HG02571 (cell line): ENCODE data around the gene S100A7.

Source experiments
- ATAC-seq: cut with Tn5 transposase; IDR thresholded peaks from one replicate; pipeline ENCODE4 v1.9.1; 2021; ENCODE audit warnings: mild to moderate bottlenecking, moderate library complexity; ENCODE audit not compliant: unreplicated experiment

Gene S100A7

DNA sequence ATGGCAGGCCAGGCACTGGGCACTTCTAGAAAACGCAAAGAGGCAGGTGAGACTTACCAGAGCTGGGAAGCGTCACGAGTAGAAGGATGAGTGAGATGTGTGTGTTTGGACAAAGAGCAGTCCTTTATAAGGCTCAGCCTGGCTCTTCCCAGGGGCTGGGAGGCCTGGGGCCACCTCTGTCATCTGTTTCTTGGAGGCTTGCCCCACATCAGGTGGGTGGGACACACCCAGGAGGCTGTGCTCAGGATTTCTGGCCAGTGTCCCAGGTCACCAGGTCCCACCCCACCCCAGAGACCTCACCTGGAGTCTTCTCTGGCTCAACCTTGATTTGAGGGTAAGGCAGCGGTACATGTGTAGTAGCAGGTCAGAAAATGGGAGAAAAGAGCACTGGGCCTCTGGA is at the start of gene S100A7:
S100A7 (minus strand) TSS at position 101 of the 400 bp plus-strand sequence. CDS start 1,638 bp downstream, outside the sequence.
- ATAC-seq: no peak

DNA sequence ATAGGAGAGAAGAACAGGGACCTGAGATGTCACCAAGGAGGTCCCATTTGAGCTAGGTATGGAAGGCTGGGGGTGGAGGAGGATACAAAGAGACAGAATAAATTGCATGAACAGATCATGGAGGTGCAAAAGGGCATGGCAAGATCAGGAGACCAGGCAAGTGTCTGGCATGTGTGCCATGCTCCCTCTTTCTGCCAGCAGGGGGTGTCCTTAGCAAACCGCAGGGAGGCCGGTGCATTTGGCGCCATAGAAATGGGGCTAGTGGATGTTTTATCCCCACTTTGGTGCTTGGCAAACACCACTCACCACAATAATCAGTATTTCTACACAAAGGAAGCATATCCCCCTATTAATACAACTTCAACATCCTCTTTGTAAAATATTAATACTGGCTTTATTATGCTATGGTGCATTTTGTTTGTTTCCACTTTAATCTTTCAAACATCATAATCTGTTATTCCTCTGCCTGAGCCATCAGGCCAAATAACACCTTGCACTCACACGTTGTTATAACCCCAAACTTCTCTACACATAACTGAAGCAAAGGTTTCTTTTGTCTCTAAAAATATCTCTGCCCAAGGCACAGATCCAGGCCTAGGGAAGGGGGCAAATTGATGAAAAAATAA is 49.4 kb upstream of the S100A7 start:
- ATAC-seq: no peak

DNA sequence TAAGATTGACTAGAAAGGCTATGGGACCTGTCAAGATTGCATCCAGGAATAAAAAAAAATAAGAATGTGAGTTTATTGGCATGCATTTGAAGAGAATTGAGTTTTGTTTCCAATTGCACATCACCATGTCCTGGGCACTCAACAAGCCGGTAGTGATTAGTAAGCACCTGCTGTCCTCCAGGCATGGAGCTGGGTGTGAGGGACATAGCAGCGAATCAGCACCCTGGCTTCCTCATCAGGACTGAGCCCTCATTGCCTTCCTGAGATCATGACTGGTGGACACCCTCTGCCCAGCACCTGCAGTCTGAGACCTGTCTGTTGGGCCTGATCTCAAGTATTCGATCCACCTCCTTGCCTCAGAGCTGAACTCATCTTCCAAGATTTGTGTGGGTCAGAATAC is 48.6 kb upstream of the S100A7 start:
- no peak for ATAC-seq

DNA sequence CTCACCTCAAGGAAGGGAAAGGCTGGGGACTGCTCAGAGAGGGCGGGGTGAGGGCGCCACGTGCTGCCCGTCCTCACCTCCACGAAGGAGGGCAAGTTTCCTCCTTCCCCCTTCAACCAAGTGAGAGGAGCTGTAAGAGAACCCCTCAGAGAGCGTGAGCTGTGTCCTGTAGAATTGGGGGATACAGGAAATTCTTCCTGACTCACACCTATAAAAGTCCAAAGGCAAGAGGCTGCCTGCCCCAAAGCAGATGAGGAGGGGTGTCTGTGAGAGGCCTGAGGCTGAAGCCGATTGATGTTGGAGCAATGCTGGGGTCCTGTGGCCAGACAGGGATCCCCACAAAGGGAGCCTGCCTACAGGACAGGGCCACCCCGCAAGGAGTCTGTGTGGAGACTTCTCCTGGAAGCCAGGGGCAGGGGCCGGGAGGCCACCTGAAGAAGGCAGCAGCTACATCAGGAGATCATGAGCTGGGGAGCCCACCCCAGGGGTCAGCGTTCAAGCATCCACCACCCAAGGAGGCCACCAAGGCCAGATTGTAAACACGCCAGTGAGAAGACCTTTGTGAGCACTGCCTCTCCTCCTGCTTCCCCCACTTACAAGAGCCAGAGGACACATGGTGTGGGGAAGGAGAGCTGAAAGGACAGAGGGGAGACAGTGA is 47.6 kb upstream of the S100A7 start:
- ATAC-seq: no peak

DNA sequence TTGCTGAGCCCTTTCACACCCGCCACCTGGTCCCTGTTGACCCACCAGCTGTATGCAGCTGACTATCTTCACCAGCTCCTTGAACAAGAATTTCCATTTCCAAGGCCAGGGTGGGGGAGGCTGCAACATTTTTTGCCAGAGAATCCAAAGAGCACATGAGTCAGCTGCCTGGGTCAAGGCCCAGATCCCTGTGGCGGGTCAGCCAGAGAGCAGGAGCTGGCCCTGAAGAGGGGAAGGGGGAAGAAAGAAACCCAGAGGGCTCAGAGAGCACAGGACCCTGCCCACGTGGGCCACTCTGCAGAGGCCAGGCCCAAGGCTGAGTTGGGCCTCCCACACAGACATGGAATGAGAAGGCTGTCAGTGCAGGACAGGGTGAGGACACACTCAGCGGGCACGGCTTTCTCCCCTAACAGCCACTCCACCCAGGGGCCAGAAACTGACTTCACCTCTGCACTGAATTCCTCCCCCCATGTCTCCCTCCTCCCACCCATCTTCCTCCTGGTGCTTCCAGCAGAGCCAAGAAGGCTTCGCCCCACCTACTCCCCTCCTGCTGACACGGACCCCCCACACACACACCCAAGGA is 46.5 kb upstream of the S100A7 start:
- no peak for ATAC-seq

DNA sequence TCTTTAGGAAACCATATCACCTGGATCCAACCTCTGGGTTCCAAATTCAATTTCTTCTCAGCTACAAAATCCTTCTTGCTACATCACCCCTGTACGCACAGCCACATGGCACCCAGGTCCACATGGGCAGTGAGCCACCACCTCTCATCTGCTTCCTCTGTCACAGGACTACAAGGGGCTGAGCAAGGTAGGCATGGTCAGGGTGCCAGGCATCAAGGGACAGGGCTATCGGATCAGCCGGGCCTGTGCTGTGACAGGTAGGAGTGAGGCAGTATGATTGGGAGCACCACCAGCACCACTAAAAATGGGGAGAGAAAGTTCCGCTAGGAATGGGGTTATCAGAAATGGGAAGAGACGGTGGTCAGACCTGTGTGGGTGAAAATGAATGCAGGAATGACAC is 45.9 kb upstream of the S100A7 start:
- no peak for ATAC-seq

DNA sequence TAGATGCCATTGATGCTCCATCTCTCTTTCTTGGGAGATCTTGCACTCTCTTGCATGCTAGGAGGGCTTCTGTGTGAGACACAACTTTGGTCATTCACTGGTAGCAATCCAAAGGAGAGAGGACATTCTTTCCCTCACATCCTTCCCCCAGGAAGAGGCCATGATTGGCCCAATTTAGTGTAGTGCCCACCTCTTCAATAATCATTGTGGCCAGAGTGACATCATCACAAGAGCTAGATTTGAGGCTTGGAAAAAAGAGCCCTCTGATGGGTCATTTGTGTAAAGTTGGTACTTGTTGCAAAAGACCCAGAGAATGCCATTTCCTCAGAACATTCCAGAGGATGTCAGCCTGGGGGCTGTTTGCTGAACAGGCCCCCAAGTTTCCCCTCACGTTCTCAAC is 45.1 kb upstream of the S100A7 start:
- ATAC-seq: no peak

DNA sequence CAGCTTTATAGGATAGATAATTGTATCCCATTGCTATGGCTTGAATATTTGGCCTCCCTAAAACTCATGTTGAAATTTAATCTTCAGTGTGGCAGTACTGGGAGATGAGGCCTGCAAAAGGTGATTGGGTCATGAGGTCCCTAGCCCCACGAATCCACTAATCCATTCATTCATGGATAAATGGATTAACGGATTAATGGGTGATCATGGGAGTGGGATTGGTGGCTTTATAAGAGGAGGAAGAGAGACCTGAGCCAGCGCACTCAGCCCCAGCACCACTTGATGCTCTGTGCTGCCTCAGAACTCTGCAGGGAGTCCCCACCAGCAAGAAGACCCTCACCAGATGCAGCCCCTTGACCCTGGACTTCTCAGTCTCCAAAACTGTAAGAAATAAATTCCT is 43.3 kb upstream of the S100A7 start:
- no peak for ATAC-seq

DNA sequence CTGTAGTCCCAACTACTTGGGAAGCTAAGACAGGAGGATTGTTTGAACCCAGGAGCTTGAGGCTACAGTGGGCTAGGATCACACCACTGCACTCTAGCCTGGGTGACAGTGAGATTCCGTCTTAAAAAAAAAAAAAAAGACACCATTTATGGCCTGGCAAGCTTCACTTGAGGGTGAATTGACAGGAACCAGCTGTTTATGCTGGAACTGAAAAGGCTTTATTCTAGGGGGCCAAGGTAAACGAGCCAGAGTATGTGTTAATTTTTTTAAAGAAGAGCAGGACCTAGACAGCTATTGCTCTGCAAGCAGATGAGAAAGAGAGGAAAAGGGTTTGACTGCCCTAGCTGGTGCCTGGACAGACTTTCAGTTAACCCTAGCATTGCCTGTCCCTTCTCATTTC is 38.3 kb upstream of the S100A7 start:
- ATAC-seq: no peak

DNA sequence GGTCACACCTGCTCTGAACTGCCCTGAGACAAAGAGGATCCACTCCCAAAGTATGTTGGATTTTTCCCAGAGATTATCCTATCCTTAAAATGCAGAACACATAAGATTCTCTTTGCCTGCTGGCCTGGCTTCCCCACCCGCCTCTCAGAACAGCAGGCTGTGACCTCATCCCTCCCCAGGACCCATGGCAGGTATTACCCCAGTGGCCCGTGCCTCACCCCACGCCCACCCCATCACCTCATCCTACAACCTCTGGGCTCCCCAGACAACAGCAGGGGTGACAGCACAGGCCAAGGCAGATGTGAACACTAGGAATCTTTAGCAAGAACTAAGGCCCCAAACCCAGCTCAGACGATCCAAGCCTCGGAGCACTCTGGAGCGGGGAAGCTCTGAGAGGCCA is 35.1 kb upstream of the S100A7 start:
- no peak for ATAC-seq

DNA sequence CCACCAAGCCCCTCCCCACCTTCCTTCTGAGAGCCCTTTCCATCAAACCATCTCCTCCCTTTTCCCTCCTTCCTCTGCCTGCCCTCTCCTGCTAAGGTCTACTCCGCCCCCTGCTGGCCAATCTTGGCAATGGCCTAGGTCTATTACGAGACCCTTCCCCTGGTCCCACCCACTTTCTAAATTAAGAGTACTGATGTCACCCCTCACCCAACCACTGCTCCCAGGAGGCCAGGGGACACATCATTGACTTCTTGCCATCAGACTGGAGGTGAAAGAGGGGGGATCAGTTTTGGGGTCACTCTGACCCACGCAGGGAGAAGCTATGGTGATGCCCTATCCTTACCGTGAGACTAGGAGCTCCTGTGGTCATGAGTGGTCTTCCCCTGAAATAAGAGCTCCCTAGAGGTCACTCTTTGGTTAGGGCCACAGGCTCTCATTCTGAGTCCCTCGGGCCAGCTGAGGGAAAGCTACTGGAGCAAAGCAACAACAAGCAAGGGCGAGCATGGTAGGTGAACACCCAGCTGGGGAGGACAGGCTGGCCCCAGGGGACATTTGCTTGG is 34.6 kb upstream of the S100A7 start:
- no peak for ATAC-seq

DNA sequence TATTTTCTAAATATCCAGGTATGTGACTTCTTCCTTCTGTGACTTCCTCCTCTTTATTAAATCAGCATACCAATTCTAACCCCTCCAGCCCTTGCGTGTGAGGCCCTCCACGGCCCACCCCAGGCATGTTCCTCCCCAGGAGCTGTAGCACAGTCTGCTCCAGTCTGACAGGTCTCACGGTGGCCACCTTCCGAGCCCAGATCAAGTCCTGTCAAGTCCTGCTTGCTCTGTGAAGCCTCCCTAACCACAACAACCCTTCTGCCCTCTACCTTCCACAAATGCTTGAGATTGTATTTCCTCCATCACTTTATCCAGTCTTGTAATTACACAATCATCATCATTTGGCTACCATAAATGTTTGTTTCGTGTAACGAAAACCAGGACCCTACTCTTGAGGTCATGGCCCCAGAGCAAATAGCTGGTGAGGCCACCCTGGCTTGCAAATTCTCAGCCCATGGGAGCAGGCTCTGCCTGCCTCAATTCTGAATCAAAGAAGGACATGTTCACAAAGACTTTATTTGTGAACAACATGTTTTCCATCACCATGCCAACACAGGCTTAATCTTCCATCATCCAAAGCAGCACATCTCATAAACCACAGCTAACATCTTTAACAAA is 33.0 kb upstream of the S100A7 start:
- no peak for ATAC-seq

DNA sequence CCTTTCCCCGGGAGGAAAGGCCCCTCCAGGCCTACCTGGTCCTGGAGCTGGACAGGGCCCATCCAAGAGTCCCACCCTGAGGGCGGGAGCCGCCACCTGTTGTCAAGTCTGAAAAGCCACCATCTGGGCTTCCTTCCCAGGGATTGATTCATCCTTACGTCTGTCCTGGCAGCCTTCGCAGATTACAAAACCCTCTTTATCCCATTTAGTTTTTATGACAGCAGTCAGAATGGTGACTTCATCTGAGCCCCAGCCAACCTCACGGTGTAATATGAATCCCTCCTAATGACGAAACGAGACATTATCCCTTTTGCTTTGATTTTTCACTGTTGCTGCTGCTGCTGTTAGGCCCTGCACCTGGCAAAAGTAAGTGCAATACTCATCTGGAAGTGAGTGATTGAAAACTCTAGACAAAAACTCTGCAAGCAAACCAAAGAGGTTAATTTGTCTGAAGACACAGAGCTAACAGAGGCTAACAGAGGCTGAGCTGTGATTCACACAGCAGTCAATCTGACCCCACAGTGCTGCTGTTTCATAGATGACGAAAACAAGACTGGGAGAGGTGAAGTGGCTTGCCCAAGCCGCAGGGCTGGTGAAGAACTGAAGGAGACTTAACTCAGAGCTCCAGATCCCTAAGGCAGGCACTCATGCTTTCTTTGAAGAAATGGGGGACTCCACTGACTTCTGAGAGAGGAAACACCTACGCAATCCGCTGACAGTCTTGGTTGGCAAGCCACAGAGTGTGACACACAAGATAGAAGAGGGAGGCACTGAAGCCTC is 30.0 kb upstream of the S100A7 start:
- no peak for ATAC-seq

DNA sequence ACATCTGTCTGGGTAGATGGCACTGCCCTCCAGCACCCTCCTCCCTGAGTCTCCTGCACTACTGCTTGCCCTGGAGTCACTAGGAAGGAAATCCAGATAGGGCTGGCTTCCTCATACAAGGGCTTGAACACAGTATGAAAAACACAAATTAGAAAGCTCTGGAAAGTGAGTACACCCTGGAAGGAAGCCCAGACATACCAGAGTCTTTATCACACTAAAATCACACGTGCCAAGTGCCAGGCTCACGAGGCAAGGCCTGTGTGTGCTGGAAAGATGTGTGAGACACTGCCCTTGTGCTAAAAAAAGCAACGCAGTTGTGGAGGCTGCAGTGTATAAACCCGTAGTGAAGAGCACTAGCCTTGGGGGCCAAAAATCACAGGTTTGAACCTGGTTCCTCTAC is 28.3 kb upstream of the S100A7 start:
- no peak for ATAC-seq

DNA sequence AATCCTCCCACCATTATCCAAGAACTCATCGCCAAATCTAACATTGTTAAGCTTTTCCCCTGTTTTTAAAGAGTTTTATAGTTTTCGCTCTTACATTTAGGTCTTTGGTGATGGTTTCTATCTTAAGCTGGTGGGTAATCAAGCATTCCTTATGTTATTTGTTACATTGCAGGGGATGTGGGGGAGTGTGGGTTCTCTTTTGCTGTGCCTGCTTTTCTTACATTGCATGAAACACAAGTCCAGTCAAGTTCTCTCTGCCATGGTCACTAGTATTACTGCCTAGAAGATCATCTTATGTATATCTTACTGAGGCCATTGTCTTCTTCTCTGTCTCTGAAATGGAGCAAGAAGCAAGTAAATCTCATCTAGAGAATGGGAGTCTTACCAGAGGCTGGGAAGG is 27.3 kb upstream of the S100A7 start:
- ATAC-seq: no peak

DNA sequence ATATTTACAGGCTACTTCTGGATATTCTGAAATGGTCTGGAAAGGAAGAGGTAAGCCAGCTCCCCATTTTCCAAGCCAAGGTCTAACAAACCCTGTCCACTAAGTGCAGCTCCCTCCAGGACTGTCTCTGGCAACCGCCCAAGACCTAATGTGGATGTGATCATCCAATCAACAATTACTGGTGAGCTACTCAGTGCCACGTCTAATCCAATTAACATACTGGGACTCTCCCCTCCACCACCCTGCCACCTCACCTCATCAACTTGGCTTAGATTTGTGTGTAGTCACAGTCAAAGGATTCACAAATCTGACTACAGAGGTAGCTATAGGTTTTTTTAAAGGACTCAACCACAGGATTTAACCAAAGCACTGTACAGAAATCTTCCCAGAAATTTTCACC is 25.4 kb upstream of the S100A7 start:
- no peak for ATAC-seq

DNA sequence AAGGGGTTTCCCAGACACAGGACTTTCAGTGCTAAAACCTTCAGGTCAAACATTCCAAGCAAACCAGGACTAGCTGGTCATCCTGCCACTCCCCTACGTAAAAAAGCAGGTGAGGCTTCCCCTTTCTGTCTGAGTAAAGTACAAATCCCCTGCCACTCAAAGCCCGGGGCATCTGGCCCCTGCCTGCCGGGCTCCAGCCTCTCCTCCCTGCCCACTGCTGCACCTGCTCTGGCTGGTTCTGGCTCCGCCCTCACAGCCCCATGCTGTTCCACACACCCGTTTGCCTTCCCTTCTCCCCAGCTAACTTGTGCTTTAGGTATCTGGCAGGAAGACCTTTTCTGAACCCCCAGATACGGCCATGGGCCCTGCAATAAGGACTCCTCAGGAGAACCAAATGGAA is 23.3 kb upstream of the S100A7 start:
- no peak for ATAC-seq

DNA sequence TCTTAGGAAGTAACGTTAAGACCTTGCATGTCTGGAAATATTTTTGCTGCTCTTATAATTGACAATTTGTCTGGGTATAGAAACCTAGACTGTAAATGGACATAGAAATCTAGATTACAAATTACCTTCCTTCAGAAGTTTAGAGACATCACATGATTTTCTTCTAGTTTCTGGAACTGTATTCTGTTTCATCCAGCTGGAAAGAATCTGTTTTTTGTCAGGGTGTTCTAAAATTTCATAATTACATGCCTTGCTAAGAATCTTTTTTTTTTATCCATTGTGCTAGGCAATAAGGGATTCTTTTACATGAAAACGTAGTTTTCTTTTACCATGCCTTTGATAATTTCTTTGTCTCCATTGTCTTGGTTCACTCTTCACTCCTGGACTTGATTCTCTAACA is 20.7 kb upstream of the S100A7 start:
- no peak for ATAC-seq

DNA sequence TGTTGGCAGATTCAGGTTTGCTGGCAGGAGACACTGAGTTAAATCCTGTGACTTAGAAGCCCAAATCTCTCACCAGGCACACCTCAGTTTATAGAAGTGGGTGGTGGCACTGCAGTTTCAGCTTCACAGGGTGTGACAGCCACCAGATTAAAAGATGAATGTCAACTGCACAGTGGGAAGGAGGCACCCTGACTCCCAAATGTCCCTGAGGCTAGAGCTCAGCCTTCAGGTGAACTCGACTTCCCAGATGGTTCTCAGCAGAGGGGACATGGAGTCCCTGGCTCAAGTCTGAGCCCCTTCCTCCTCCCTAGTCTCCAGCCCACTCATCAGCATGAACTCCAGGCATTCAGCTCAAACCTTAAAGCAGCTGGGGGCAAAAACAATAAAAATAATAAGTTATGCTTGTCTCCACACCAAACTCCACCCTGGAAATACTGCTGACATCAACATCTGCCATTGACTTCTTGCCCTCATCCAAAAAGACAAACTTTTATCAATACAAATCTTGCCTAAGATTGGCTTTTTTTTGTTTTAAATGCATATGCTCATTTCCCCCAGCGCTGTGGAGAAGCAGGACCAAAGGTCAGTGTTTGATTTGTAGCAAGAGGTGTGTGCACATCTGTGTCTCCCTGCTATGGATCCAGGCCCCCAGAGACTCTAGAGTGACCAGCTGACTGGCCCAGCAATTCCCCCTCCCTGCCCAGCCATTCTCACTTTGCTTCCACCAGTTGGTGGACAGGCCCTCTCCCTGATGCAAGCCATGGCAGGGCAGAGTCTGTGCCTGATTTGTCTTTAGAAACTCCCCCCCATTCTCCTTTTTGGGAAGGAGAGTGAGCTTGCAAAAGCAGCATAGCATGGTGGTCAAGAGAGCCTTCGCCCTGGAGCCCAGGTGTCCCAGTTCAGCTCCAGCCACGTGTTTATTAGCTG is 18.5 kb upstream of the S100A7 start:
- no peak for ATAC-seq
